GM12878 (cell line): ENCODE measurements around the gene OR8I2.

Experiments
- ATF7 ChIP-seq: fragments of 450-650 bp; IDR thresholded peaks from 2 replicates; pipeline ENCODE4 v1.6.1; 2016; ENCODE audit warnings: low read depth, mild to moderate bottlenecking
- CREB1 ChIP-seq: IDR thresholded peaks from 2 replicates; pipeline ENCODE4 v1.6.1; 2012; ENCODE audit warnings: low read depth, mild to moderate bottlenecking, inconsistent platforms
- CREM ChIP-seq: IDR thresholded peaks from 2 replicates; pipeline ENCODE4 v1.6.1; 2014; ENCODE audit warnings: antibody characterized with exemption, low read depth
- CTCF ChIP-seq, 3 experiments: IDR thresholded peaks in 2 of 3; conservative IDR thresholded peaks in 1 of 3; 2 replicates each; pipeline ENCODE4 v1.5.1; 2011; ENCODE audit warnings: low read depth in 3 of 3, low read length in 3 of 3, mild to moderate bottlenecking in 3 of 3, control low read depth in 2 of 3, moderate library complexity in 2 of 3, inconsistent platforms in 1 of 3, mixed read lengths in 1 of 3; ENCODE audit not compliant: control insufficient read depth in 2 of 3, insufficient read depth in 1 of 3; ENCODE audit errors: extremely low read depth in 1 of 3
- EGR1 ChIP-seq, 2 experiments: IDR thresholded peaks; 1 replicate in 1 of 2; 2 replicates in 1 of 2; pipeline ENCODE4 v1.6.1; 2011 to 2012; ENCODE audit warnings: low read depth in 2 of 2, low read length in 2 of 2, borderline replicate concordance in 1 of 2, mild to moderate bottlenecking in 1 of 2, moderate library complexity in 1 of 2
- JUND ChIP-seq: IDR thresholded peaks from 2 replicates; pipeline ENCODE4 v1.6.1; 2012; ENCODE audit warnings: low read depth, mild to moderate bottlenecking, low read length, improper control_type of control experiment, moderate library complexity
- MEF2A ChIP-seq: IDR thresholded peaks from 2 replicates; pipeline ENCODE4 v1.6.1; 2011; ENCODE audit warnings: low read depth, mild to moderate bottlenecking, low read length, moderate library complexity; ENCODE audit not compliant: insufficient read depth
- PML ChIP-seq: IDR thresholded peaks from 2 replicates; pipeline ENCODE4 v1.6.1; 2012; ENCODE audit warnings: low read length, inconsistent platforms
- RCOR1 ChIP-seq: conservative IDR thresholded peaks from 2 replicates; pipeline ENCODE4 v1.6.1; 2012; ENCODE audit warnings: low read depth, low read length, improper control_type of control experiment
- SMC3 ChIP-seq: IDR thresholded peaks from 2 replicates; pipeline ENCODE4 v1.6.1; 2011; ENCODE audit warnings: low read length, improper control_type of control experiment, borderline replicate concordance
- STAT1 ChIP-seq: fragments of 450-650 bp; conservative IDR thresholded peaks from 2 replicates; pipeline ENCODE4 v1.6.1; 2014; ENCODE audit warnings: antibody characterized with exemption, mild to moderate bottlenecking

DNA sequence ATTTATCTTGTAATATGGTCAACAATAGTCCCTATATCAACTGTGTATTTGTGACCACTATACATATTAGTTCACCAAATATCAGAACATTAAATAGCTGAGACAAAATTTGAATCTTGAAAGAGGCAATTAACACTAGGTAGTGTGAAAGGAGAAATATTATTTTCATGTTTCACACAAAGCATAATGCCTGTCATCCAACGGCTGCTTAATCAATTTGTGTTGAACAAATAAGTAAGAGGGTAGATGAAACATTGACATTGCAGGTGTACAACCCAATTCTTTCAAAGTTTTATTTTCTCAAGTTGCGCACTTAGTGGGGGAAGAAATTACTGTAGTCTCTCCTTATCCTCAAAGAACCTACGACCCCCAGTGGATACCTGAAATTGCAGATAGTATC, 3.4 kb upstream of the OR8I2 start:
- no peak for TF ChIP-seq CTCF (IDR thresholded peaks at IDR 0.05 in 2 of 3, conservative IDR thresholded peaks at IDR 0.05 in 1 of 3; ENCODE audit: control insufficient read depth in 2 of 3, extremely low read depth in 1 of 3, insufficient read depth in 1 of 3, low read depth in 3 of 3, low read length in 3 of 3)
- no peak for TF ChIP-seq CREM
- TF ChIP-seq EGR1 (IDR thresholded peaks at IDR 0.05; ENCODE audit: borderline replicate concordance in 1 of 2, low read depth in 2 of 2, low read length in 2 of 2), result no peak
- TF ChIP-seq MEF2A, result no peak
- TF ChIP-seq CREB1, result no peak
- no peak for TF ChIP-seq STAT1
- no peak for TF ChIP-seq RCOR1
- TF ChIP-seq PML, result no peak
- no peak for TF ChIP-seq ATF7
- no peak for TF ChIP-seq SMC3
- no peak for TF ChIP-seq JUND
